HL-60/S4 treated with retinoic acid at 250 ng/mL for 4 days and 3 days (cell line): ENCODE data around the gene ADIPOR2.
"Not testable (repeated sequence)": the region's sequence is repeated elsewhere in the genome, so short reads cannot be mapped to it uniquely, and the experiment has no call there.

Experiments used
- in situ Hi-C: fragments of 300-500 bp; cut with MboI; formaldehyde crosslinking; loops from 2 replicates; pipeline ENCODE4 v1.7.0; 2022; ENCODE audit warnings: low sequenced_read_pairs

Gene ADIPOR2

DNA sequence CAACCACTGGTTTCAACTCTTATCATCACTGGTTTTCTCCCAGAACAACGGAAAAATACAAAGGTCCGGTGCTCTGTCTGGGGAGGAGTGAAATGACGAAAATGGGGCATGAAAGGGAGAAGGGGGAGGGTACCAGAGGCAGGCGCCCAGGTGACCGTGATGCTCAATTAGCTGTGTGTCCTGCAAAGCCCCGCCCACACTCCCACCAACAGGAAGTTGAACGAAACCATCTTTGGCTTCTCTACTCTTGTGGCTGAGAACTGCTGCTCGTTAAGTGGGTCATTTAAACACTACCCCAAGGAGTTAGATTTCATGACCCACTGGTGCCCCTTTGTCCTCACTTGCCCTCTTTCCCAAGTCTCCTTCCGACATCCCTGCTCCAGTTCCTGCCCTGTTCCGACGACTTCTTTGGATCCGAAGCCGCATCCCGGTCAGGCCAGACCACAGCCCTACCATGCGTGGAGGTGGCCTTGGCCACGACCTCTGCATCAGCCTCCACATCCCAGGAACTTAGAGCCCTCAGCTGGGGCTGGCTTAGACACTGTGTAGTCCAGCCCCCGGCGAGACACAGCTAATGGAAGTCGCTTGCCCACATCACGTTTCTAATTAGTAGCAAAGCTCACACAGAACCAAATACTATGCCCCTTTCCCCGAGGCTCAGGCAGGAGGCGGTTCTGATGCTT, 118.1 kb downstream of the ADIPOR2 start:
- in situ Hi-C loops = loop anchor here (5.0 kb wide), 1 partner anchor 118 kb away; no protein-coding TSS in a partner anchor

DNA sequence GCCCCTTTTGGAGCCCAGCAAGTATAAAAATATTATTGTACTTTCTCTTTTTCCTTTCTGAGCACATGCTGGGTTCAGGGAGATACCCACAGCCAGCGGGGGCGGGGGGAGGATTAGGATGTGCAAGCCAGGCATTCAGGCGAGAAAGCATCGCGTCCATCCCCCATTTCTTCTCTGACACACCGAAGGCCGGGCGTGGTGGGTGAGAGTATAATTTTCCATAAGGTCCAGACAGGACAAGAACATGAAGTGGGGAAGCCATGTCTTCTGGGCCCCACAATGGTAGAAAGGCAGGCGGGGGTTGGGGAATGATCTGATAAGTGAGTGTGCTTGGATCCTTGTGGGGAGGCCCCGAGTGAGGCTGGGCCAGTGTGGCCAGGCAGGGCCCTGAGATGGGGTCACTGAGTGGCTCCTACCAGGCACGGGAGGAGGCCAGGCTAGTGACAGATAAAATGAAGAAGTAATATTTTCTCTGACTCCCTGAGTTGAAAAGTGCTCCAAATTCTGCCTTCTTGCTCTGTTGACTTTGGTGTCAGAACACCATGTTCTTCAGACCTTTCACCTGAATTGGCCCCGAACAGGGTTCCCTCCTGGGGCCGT, 118.8 kb downstream of the ADIPOR2 start:
- in situ Hi-C loops = loop anchor here (5.0 kb wide), 1 partner anchor 118 kb away; no protein-coding TSS in a partner anchor

DNA sequence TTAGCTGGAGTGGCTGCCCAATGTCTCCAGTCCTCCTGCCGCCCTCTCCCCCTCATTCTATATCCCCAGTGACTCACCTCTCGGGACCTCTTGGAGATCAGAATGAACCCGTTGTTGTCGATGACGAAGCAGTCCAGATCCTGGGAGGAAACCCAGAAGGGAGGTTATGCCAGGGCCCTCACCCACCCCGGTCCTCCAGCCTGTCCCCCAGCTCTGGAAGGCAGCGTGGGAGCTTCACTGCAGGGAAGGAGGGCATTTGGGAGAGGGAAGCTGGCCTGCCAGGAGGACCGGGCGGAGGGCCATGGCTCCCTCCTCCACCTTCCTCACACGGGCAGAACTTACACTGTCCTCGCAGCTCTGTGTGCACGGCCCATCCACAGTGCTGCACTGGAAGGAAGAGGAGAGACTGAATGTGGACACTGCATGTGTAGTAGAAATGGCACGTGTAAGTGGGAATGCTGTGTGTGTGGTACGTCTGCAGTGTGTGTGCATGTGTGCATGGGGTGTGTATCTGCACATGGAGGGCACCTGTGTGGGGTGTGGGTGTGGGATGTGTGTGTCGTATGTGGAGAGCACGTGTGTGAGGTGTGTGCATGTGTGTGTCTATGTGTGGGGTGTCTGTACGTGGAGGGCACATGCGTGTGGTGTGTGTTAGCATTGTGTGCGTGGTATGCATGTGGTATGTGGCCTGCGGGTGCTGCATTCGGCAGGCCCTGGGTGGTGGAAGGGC, 119.5 kb downstream of the ADIPOR2 start:
- in situ Hi-C loops = no loop called here

DNA sequence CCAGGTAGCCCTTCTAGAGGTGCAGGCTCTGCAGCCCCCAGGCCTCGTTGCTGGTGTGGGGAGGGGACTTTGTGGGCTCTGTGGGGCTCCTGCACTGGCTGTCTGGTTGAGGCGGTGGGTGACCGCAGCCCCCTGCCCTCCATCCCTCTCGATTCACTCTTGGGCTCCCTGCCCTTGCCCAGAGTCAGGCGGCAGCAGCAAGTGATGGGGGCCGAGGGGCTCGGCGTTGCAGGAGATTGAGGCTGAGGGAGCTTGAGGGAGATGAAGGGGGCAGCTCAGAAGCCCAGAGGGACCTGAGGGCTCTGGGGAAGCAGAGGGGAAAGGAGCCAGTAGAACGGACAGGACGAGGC, 120.0 kb downstream of the ADIPOR2 start:
- in situ Hi-C loops = no loop called here

DNA sequence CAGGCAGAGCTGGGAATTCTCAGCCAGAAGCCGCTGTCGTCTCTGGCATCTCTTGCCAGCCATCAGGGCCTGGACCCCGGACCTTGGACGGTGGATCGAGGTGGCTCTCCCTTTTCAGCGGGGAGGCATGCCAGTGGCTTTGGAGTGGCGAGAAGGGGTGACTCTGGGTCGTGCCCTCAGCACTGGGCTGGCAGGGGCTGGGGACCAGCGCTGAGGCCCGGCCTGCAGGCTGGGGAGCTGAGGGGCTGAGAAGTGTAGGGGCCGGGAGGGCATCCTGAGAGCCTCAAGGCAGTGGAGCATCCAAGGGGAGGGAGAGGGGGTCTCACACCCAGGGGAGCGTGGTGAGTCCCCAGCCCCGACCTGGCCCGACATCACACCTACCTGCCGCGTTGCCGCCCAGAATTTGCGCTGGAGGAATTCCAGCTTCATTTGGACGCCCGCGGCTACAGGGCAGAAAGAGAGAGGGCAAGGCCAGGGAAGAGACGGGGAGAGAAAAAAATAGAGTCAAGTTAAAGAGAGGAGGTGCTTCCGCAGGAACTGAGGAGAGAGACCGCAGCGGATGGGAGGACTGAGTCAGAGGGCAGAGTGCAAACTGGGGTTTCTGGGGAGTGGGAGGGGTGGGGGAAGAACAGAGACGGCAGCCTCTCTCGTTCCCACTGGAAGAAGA, 120.5 kb downstream of the ADIPOR2 start:
- in situ Hi-C loops = no loop called here

DNA sequence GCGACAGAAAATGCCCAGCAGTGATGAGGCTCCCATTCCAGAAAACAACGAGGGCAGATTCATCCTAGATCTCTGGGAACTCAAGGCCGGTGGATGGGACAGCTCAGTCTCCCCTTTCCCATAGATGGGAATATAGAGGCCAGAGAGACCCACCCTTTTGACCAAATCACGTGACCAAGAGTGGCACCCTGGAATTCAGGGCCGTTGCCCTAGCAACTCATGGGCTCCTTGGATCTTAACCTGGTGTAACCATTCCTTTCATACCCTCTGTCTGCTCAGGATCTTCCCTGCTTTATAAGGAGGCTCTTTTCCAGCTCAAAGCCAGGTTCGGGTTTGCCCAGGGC, 121.0 kb downstream of the ADIPOR2 start:
- in situ Hi-C loops = no loop called here

DNA sequence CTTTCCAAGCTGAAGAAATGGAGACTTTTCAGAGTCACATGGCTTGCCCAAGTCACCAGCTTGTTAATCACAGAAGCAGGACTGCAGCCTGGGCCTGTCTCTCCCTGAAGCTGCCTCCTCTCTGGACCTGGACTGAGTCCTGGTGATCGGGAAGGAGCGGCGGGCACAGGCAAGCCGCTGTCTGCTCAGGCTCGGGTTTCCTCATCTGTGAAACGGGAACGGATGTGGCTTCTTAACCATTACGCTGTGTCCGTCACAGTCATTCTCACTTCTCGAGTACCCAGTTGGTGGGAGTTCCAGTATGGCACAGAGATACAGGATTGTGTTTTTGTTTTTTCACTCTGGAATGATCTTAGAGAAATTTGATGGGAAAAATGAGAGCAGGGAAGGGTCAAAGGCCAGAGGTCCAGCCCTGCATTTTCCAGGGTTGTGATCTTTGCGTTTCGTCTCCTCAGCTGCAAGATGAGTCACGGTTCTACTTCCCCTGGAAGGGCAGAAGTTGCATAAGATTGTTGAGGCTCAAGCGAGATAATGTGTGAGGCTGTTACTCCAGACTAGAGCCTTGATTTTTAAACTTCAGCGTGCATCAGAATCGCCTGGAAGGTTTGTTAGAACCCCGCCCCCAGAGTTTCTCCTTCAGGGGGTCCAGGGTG, 121.9 kb downstream of the ADIPOR2 start:
- in situ Hi-C loops = no loop called here

DNA sequence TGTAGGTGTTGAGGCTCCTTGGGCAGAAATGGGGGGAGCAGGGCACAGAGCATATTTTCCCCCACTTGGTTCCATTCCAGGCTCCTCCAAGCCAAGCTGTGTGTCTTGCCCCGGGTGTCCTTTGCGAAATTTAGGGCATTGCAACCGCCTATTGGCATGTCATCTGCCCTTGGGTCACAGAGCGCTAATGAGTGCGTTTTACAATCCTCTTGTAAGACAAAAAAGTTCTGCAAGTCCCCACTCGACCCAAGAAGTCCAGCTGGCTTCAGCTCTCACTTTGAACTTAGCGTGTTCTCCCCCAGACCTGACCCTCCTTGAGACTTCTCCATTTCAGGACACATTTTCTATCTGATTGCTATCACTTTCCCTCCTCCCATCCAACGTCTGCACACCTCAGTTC, 123.4 kb downstream of the ADIPOR2 start:
- in situ Hi-C loops = no loop called here

DNA sequence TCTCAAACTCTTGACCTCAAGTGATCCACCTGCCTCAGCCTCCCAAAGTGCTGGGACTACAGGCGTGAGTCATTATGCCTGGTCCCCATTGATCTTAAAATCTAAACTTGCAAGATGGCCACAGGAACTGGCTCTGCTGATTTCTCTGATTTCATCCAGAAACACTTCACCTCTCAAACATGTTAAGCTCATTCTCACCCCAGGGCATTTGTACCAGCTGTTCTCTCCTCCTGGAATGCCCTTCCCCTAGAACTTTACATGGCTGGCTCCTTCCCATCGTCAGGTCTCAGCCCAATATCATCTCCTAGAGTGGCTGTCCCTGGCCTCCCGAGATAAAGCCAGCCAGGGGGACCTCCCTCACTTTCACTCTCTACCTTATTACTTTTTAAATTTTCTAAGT, 124.2 kb downstream of the ADIPOR2 start:
- in situ Hi-C loops = no loop called here

DNA sequence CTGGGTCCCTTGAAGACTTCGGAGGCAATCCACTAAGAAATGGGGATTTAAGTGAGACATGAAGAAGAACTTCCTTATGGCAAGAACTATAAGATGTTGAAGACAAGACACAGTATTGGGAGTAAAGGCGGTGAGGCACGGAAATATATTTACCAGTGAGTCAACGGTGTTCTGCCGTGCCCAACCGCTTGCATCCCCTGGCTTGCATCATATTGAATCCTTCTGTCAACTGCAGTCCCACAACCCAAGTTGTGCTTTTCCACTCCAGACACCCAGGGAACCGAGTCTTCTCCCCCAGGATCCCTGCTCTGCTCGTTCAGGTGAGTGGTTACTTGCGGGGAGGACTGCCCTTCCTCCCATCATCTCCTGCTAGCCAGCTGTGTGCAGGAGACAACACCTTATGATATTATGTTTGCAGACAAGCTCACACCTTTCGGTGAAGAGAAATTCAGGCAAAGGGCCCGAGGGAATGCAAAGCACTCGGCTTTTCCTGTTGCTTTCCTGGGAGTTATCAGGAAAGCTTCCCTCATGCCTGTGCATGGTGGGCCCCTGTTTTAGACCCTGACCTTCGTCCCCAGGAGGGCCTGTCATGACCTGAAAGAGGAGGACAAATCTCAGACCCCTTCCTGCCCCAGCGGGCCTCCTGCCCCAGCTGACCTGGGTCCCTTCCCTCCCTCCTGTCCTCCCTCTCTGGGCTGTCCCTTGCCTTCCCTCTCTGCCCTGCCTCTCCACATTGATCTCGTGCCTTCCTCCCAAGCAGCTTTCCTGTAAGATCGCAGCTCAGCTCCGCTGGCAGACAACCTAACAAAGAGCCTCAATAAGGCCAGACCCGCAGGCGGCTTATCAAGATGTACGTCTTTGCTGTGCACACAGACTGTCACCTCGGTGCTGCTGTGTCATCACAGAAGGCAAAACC, 125.2 kb downstream of the ADIPOR2 start:
- in situ Hi-C loops = no loop called here

DNA sequence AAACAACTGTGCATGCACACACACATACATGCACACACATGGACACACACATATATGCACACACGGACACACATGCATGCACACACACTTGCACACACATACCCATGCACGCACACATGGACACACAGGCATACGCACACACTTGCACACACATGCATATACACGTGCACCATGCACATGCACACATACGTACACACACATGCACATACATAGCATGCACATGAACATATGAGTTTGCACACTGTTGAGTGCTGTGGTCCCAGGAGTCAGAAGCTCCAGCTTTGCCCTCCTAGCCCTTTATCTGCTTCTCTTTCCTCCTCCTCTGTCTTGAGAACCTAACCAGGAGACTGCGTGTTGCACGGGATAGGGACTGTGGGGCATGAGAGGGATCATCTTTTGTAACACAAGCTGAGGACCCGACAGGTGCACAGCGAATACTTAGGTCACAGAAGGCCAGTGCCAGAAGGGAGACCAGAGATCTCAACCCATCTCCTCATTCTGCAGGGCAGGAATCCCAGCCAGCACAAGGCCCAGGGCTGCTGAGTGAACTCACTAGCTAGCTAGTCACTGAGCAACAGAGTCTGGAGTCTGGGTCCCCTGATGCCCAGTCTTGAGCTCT, 126.0 kb downstream of the ADIPOR2 start:
- in situ Hi-C loops = no loop called here

DNA sequence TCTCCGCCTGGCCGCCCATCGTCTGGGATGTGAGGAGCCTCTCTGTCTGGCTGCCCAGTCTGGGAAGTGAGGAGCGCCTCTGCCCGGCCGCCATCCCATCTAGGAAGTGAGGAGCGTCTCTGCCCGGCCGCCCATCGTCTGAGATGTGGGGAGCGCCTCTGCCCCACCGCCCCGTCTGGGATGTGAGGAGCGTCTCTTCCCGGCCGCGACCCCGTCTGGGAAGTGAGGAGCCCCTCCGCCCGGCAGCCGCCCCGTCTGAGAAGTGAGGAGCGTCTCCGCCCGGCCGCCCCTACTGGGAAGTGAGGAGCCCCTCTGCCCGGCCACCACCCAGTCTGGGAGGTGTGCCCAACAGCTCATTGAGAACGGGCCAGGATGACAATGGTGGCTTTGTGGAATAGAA, 127.1 kb downstream of the ADIPOR2 start:
- in situ Hi-C loops = not testable (repeated sequence)

DNA sequence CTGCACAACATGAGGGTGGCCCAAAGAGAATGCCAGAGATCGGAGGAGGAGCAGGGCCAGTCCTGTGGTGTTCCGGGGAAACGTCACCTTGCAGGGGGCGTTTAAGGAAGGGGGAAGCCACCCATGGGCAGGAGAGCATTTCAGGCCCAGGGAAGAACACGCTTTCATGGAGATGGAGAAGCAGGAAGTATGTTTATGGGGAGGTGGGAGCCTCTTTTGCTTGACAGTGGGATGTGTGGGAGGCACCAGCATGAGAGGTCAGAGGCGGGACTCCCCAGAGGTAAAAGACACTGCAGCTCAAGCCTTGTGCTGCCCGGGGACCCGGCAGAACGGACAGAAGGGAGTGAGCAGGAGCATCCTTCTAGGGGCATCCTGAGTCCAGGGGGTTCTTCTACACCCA, 128.2 kb downstream of the ADIPOR2 start:
- in situ Hi-C loops = no loop called here

DNA sequence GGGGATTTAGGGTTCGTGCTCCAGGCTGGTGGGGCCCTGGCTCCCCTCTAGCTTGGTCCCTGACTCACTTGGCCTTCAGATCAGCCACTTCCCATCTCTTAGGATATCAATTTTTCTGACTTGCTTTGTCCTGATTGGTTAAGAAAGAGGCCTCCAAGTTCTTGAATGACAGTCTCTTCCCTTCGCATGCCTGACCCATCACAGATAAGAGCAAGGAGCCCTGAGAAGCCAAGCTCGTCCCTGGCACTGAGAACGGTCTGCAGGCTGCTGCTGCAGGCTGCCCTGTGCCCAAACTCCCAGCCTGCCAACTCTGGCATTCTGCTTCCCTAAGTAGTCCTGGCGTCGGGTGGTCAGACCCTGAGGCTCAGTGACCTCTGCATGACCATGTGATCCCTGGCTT, 128.7 kb downstream of the ADIPOR2 start:
- in situ Hi-C loops = no loop called here

DNA sequence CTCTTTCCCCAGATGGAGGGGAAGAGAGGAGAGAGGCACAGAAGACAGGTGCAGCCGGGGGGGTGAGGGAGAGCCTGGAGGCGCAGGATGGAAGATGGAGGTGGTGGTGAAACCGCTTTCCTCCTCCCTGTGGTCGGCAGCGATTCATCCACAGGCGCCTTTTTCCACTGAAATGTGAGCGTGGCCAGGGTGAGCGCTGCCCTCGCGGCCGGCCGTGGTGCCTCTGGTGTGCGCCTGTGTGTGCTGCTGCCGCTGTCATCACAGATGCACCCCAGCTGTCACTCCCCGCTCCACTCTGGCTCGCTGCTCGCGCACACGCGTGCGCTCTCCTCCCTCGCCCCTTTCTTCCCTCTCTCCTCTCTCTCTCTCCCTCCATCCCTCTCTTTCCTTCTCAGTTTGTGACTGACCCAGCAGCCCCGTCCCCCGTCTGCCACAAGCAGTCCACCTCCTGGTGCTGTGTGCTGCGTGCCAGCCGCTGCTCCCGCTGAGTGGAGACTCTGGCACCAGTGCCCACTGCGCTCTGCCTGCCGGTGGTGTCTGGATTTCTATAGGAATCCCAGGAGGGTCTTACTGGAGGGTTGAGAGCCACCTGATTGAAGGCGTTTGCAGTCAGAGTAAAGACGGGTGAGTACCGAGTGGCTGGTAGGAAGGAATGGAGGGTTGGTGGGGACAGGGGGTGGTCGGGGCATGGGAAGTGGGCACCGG, 129.5 kb downstream of the ADIPOR2 start, which contains the start of gene LRTM2:
Gene LRTM2 (plus strand): TSS at position 375 of the 705 bp plus-strand sequence. CDS start 7,584 bp downstream, outside the sequence.
- in situ Hi-C loops = no loop called here

DNA sequence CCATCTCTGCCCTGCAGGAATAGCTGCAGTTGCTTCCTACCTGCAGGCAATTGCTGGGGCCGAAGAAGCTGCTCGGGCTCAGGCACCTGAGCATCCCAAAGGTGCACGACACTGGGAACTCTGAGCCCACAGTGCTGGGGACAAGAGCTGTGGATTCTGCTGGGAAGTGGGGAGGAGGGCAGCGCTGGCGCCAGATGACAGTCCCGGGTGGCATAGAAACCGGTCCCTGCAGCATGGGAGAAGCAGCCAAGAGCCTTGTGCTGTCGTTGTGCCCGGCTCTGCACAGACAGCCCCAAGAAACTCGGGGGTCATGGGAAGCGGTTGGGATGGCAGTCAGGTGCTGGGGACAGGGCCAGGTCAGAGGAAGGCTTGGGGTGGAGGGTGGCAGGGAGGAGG, 130.0 kb downstream of the ADIPOR2 start:
- in situ Hi-C loops = no loop called here

DNA sequence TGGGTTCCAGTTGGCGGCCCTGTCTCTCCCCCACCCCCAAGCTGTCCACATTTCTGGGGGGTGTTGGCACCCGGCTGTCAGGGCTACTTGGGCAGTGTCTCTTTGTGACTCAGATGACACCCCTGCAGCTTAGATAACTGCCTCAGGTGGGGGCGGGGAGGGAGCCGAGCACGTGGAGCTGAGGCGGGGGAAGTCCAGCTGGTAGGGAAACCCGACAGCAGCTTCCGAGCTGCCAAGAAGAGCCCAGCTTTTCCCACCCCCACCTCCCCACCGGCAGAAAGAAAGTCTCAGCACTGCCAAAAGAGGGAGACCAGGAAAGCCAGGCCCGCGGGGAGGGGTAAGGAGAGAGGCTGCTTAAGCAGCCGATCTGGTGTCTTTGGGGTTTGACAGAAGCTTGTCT, 130.9 kb downstream of the ADIPOR2 start:
- in situ Hi-C loops = no loop called here

DNA sequence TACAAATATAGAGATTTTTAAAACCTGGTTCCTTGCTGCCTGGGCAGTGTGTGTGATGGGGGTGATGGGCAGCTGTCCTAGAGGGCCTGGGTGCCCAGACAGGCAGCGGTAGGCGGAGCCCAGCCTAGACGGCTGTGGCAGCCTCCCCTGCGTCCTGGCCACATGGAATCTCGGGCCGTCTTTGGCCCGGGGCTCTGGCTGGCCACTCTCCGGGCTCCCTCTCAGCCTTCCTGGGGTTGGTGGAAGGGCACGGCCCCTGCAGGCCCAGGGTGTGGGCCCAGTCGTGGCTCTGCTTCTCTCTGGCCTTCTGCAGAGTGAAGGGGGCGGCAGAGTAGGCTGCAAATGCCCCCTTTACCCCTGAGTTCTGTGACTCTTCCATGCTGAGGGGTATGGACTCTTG, 131.8 kb downstream of the ADIPOR2 start:
- in situ Hi-C loops = no loop called here

DNA sequence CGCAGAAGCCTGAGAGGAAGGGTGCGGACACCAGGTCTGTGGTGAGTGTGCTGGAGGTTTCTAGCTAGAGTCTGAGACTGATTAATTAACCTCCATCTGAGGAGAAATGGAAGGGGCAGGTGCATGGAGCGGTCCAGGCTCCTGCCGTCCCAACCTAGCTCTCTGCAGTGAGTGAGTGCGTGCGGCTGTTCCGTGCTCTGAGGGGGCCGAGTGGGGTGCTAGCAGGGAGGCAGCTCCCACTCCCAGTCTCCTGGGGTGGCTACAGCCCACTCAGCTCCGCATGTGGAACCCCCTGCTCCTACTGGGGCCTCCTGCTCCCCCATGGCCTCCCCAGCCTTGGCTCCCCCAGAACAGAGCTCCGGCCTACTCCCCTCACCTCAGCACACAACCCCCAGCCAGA, 132.4 kb downstream of the ADIPOR2 start:
- in situ Hi-C loops = no loop called here
